Neural cell (in vitro differentiated cells): ENCODE results near the gene OSCP1. TPM values are rescaled to one million over a fixed set of nuclear protein-coding genes. Genes with fewer than 3 reads are reported as not detected.

Experiments
- H2AFZ ChIP-seq: fragments of 200-600, 300-800 bp; sonication (generic), shearing (Covaris generic); 2 replicates; pipeline ENCODE4 v1.6.0; 2014; ENCODE audit warnings: low read depth, mild to moderate bottlenecking, antibody characterized with exemption, low read length, moderate library complexity
- H3F3A ChIP-seq: fragments of 200-600 bp; shearing (Covaris generic); 2 replicates; pipeline ENCODE4 v1.6.1; 2016; ENCODE audit warnings: mild to moderate bottlenecking, moderate library complexity, mixed read lengths, antibody characterized with exemption, low read length; ENCODE audit not compliant: insufficient read depth, poor library complexity, severe bottlenecking
- H3K27ac ChIP-seq: fragments of 200-600, 300-800 bp; sonication (generic), shearing (Covaris generic); 2 replicates; pipeline ENCODE4 v1.5.1; 2014; ENCODE audit warnings: mild to moderate bottlenecking, low read length, moderate library complexity
- H3K27me3 ChIP-seq: fragments of 300-800, 200-600 bp; sonication (generic), shearing (Covaris generic); 2 replicates; pipeline ENCODE4 v1.6.0; 2014; ENCODE audit warnings: mild to moderate bottlenecking, low read depth, low read length, moderate library complexity; ENCODE audit not compliant: insufficient read depth
- H3K36me3 ChIP-seq: fragments of 300-800, 200-600 bp; sonication (generic), shearing (Covaris generic); 2 replicates; pipeline ENCODE4 v1.5.1; 2014; ENCODE audit warnings: mild to moderate bottlenecking, antibody characterized with exemption, low read length, moderate library complexity; ENCODE audit not compliant: insufficient read depth
- H3K4me2 ChIP-seq: fragments of 300-800, 200-600 bp; sonication (generic), shearing (Covaris generic); 2 replicates; pipeline ENCODE4 v1.6.0; 2014; ENCODE audit warnings: mild to moderate bottlenecking, low read length
- H3K4me3 ChIP-seq: fragments of 300-800, 200-600 bp; sonication (generic), shearing (Covaris generic); 2 replicates; pipeline ENCODE4 v1.5.1; 2014; ENCODE audit warnings: mild to moderate bottlenecking, low read length, moderate library complexity
- H3K79me2 ChIP-seq: fragments of 200-600 bp; shearing (Covaris generic); replicated peaks from 2 replicates; pipeline ENCODE4 v1.6.0; 2014; ENCODE audit warnings: mild to moderate bottlenecking, low read length, moderate library complexity; ENCODE audit not compliant: insufficient read depth
- H3K9ac ChIP-seq: fragments of 300-800, 200-600 bp; sonication (generic), shearing (Covaris generic); 2 replicates; pipeline ENCODE4 v1.6.1; 2016; ENCODE audit warnings: mild to moderate bottlenecking, low read length, mixed read lengths
- H3K9me2 ChIP-seq: fragments of 200-600 bp; shearing (Covaris generic); 2 replicates; pipeline ENCODE4 v1.6.1; 2016; ENCODE audit warnings: mild to moderate bottlenecking, low read length, mixed read lengths; ENCODE audit not compliant: insufficient read depth
- H3K9me3 ChIP-seq: fragments of 200-600, 300-800 bp; sonication (generic), shearing (Covaris generic); 2 replicates; pipeline ENCODE4 v1.6.1; 2016; ENCODE audit warnings: mild to moderate bottlenecking, mixed run types, low read length, moderate library complexity, mixed read lengths
- H4K20me1 ChIP-seq: fragments of 200-600 bp; shearing (Covaris generic); 2 replicates; pipeline ENCODE4 v1.6.1; 2016; ENCODE audit warnings: mild to moderate bottlenecking, mixed run types; ENCODE audit not compliant: insufficient read depth
- EP300 ChIP-seq: fragments of 450-650 bp; conservative IDR thresholded peaks from 2 replicates; pipeline ENCODE4 v1.6.1; 2014; ENCODE audit warnings: antibody characterized with exemption, mild to moderate bottlenecking, moderate library complexity; ENCODE audit not compliant: poor library complexity, severe bottlenecking
- EZH2 ChIP-seq: fragments of 200-600, 300-800 bp; shearing (Covaris generic), sonication (generic); IDR thresholded peaks from 2 replicates; pipeline ENCODE4 v1.6.1; 2014; ENCODE audit warnings: antibody characterized with exemption, low read length, borderline replicate concordance, mild to moderate bottlenecking; ENCODE audit not compliant: insufficient read depth, poor library complexity, severe bottlenecking
- MXI1 ChIP-seq: fragments of 450-650 bp; conservative IDR thresholded peaks from 2 replicates; pipeline ENCODE4 v1.6.1; 2014; ENCODE audit warnings: antibody characterized with exemption, mild to moderate bottlenecking; ENCODE audit not compliant: poor library complexity, severe bottlenecking
- POLR2AphosphoS5 ChIP-seq: IDR thresholded peaks from 2 replicates; pipeline ENCODE4 v1.6.1; 2012
- RAD21 ChIP-seq: fragments of 450-650 bp; conservative IDR thresholded peaks from 2 replicates; pipeline ENCODE4 v1.6.1; 2014; ENCODE audit warnings: antibody characterized with exemption, mild to moderate bottlenecking, moderate library complexity
- SMC3 ChIP-seq: fragments of 450-650 bp; conservative IDR thresholded peaks from 2 replicates; pipeline ENCODE4 v1.6.1; 2014; ENCODE audit warnings: antibody characterized with exemption, mild to moderate bottlenecking, moderate library complexity; ENCODE audit not compliant: poor library complexity
- TAF1 ChIP-seq: IDR thresholded peaks from 2 replicates; pipeline ENCODE4 v1.6.1; 2012; ENCODE audit warnings: low read depth
- polyA plus RNA-seq: library from polyadenylated mRNA; depleted of rRNA; stranded (reverse); fragments of >200 nt; gene quantifications from 2 replicates; pipeline ENCODE4 v1.2.3, GENCODE V29; 2014
- TF ChIP-seq, protein P1 (sequence below): IDR thresholded peaks from 2 replicates; pipeline ENCODE4 v1.6.1; 2012; ENCODE audit warnings: borderline replicate concordance
- TF ChIP-seq, protein P2 (sequence below): fragments of 450-650 bp; IDR thresholded peaks from 2 replicates; pipeline ENCODE4 v1.5.1; 2014; ENCODE audit warnings: antibody characterized with exemption, mild to moderate bottlenecking, moderate library complexity; ENCODE audit not compliant: poor library complexity, severe bottlenecking

OSCP1 gene
- polyA plus RNA-seq, 1 donor from 2014 or later: 20.7 TPM

DNA sequence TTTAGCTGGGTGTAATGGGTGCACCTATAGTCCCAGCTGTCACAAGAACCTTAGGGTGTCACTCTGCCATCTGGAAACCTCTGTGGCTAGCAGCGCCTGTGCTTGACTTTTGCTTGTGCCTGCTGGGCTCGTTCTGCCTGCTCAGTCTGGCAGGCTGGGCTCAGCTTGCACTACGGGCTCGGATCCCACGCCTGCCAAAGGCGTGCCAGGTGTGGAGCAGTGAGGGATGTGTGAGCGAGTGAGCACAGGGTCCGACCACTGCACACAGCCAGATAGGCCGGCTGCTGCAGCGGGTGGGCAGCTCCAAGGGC, 49.8 kb downstream of the OSCP1 start:
- H3K9ac ChIP-seq: peak overlapping the region; percentile 5

DNA sequence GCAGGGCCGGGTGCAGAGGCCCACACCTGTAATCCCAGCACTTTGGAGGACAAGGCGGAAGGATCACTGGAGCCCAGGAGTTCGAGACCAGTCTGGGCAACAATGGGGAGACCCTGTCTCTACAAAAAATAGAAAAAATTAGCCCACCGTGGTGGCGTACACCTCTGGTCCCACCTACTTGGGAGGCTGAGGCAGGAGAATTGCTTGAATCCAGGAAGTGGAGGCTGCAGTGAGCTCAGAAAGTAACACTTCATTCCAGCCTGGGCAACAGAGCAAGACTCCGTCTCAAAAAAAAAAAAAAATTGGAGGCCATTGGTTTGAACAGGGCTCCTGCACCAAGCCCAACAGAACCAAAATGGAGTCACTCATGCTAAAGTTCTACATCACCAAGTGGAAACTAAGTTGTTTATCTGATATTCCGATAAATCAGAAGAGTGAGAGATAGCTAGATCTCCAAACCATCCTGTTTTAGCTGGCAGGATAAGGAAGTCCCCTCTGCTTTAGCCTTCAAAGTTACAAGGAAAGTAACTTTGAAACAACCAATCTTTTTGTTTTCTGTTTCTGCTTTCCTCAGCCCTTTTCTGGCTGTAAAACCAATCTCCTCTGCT, 51.8 kb downstream of the OSCP1 start:
- H2AFZ ChIP-seq: peak overlapping the region; percentile 65
- peak overlapping the region; percentile 81 for H3K9ac ChIP-seq

More for the DNA sequence above, 49.8 kb downstream of the OSCP1 start:
- no peaks in the 10 kb centered on the region for H3K79me2 ChIP-seq
- peak overlapping the region; percentile 30 for H3K4me3 ChIP-seq
- H2AFZ ChIP-seq: no peak overlapping the region
- TF ChIP-seq EP300: no peak
- TF ChIP-seq RAD21: no peak
- no peak for TF ChIP-seq MXI1
- TF ChIP-seq SMC3: no peak
- TF ChIP-seq, protein P1, sequence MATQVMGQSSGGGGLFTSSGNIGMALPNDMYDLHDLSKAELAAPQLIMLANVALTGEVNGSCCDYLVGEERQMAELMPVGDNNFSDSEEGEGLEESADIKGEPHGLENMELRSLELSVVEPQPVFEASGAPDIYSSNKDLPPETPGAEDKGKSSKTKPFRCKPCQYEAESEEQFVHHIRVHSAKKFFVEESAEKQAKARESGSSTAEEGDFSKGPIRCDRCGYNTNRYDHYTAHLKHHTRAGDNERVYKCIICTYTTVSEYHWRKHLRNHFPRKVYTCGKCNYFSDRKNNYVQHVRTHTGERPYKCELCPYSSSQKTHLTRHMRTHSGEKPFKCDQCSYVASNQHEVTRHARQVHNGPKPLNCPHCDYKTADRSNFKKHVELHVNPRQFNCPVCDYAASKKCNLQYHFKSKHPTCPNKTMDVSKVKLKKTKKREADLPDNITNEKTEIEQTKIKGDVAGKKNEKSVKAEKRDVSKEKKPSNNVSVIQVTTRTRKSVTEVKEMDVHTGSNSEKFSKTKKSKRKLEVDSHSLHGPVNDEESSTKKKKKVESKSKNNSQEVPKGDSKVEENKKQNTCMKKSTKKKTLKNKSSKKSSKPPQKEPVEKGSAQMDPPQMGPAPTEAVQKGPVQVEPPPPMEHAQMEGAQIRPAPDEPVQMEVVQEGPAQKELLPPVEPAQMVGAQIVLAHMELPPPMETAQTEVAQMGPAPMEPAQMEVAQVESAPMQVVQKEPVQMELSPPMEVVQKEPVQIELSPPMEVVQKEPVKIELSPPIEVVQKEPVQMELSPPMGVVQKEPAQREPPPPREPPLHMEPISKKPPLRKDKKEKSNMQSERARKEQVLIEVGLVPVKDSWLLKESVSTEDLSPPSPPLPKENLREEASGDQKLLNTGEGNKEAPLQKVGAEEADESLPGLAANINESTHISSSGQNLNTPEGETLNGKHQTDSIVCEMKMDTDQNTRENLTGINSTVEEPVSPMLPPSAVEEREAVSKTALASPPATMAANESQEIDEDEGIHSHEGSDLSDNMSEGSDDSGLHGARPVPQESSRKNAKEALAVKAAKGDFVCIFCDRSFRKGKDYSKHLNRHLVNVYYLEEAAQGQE: no peak
- TF ChIP-seq POLR2AphosphoS5: no peak
- TF ChIP-seq TAF1: no peak
- TF ChIP-seq EZH2: no peak
- TF ChIP-seq, protein P2, sequence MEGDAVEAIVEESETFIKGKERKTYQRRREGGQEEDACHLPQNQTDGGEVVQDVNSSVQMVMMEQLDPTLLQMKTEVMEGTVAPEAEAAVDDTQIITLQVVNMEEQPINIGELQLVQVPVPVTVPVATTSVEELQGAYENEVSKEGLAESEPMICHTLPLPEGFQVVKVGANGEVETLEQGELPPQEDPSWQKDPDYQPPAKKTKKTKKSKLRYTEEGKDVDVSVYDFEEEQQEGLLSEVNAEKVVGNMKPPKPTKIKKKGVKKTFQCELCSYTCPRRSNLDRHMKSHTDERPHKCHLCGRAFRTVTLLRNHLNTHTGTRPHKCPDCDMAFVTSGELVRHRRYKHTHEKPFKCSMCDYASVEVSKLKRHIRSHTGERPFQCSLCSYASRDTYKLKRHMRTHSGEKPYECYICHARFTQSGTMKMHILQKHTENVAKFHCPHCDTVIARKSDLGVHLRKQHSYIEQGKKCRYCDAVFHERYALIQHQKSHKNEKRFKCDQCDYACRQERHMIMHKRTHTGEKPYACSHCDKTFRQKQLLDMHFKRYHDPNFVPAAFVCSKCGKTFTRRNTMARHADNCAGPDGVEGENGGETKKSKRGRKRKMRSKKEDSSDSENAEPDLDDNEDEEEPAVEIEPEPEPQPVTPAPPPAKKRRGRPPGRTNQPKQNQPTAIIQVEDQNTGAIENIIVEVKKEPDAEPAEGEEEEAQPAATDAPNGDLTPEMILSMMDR: no peak
- no peaks in the 10 kb centered on the region for H3K9me3 ChIP-seq
- no peaks in the 10 kb centered on the region for H3F3A ChIP-seq
- H3K36me3 ChIP-seq: no peaks in the 10 kb centered on the region
- H3K9me2 ChIP-seq: no peaks in the 10 kb centered on the region
- no peak overlapping the region for H3K4me2 ChIP-seq
- no peak overlapping the region for H3K27ac ChIP-seq
- no peaks in the 10 kb centered on the region for H3K27me3 ChIP-seq
- H4K20me1 ChIP-seq: no peaks in the 10 kb centered on the region

More for the DNA sequence above, 51.8 kb downstream of the OSCP1 start:
- H3F3A ChIP-seq: no peaks in the 10 kb centered on the region
- H3K9me3 ChIP-seq: no peaks in the 10 kb centered on the region
- H3K4me2 ChIP-seq: peak overlapping the region; percentile 45
- no peaks in the 10 kb centered on the region for H3K36me3 ChIP-seq
- peak overlapping the region; percentile 60 for H3K27ac ChIP-seq
- TF ChIP-seq SMC3 (no peak), TAF1 (no peak), RAD21 (no peak), MXI1 (no peak), POLR2AphosphoS5 (no peak), EP300 (no peak)
- TF ChIP-seq, protein P2: no peak
- TF ChIP-seq, protein P1: no peak
- no peaks in the 10 kb centered on the region for H3K27me3 ChIP-seq
- H3K9me2 ChIP-seq: no peaks in the 10 kb centered on the region
- H4K20me1 ChIP-seq: no peaks in the 10 kb centered on the region
- peak overlapping the region; percentile 86 for H3K4me3 ChIP-seq
- no peaks in the 10 kb centered on the region for H3K79me2 ChIP-seq
